Endothelial cell of umbilical vein (primary cell): ENCODE results near the gene GGACT. TPM values are rescaled to one million over a fixed set of nuclear protein-coding genes. Genes with fewer than 3 reads are reported as not detected.

Experiments
- BruUV-seq: library from RNA; stranded (reverse); fragments of 400-500 nt; replicated peaks from 2 replicates; lab custom pipeline; 2021; lab: Mats Ljungman, UMichigan
- CTCF ChIA-PET: fragments of 300-600, 350-600 bp; sonication (Branson Sonifier 250); formaldehyde crosslinking; loops from one replicate; lab custom pipeline; 2021; ENCODE audit warnings: antibody characterized with exemption, inconsistent platforms; lab: Charles Lee
- POLR2A ChIA-PET: fragments of 300-600, 350-600 bp; sonication (Branson Sonifier 250); formaldehyde crosslinking; loops from one replicate; lab custom pipeline; 2021; ENCODE audit warnings: antibody characterized with exemption, inconsistent platforms; lab: Charles Lee
- DNase-seq: peaks from one replicate; pipeline ENCODE4 v3.0.0-alpha.2; 2011; ENCODE audit warnings: low read depth, low spot score
- FAIRE-seq: peaks from 2 replicates; lab custom pipeline; 2011; peaks lifted over from hg19 to GRCh38; lab: Jason Lieb, UNC
- H2AFZ ChIP-seq: 2 replicates; pipeline ENCODE4 v1.6.0; 2012; ENCODE audit warnings: low read depth, low read length, control low read depth, inconsistent platforms
- H3K27ac ChIP-seq: 2 replicates; pipeline ENCODE4 v1.5.1; 2011; ENCODE audit warnings: low read depth, mild to moderate bottlenecking, control low read depth, low read length, moderate library complexity; ENCODE audit not compliant: insufficient read depth
- H3K27me3 ChIP-seq, 2 experiments: 2 replicates each; pipeline versions ENCODE4 v1.6.0 to v1.6.1; 2011; ENCODE audit warnings: low read length in 2 of 2, mixed read lengths in 1 of 2; ENCODE audit not compliant: control insufficient read depth in 2 of 2, insufficient read depth in 2 of 2
- H3K36me3 ChIP-seq, 2 experiments: 2 replicates in 1 of 2; 3 replicates in 1 of 2; pipeline ENCODE4 v1.5.1; 2011; ENCODE audit warnings: low read length in 2 of 2, mild to moderate bottlenecking in 1 of 2, moderate library complexity in 1 of 2; ENCODE audit not compliant: control insufficient read depth in 2 of 2, insufficient read depth in 2 of 2; ENCODE audit errors: extremely low read depth in 1 of 2
- H3K4me1 ChIP-seq: 3 replicates; pipeline ENCODE4 v1.5.1; 2011; ENCODE audit warnings: mild to moderate bottlenecking, low read length; ENCODE audit not compliant: control insufficient read depth, insufficient read depth; ENCODE audit errors: extremely low read depth
- H3K4me2 ChIP-seq: 2 replicates; pipeline ENCODE4 v1.6.1; 2011; ENCODE audit warnings: low read length, control low read depth, mixed read lengths; ENCODE audit not compliant: insufficient read depth
- H3K4me3 ChIP-seq, 3 experiments: fragments of 200-600 bp in 1 of 3; sonication (generic), shearing (Covaris generic) in 1 of 3; replicated peaks in 1 of 3; 2 replicates each; pipeline ENCODE4 v1.5.1; 2011 to 2016; ENCODE audit warnings: control low read depth in 3 of 3, low read length in 3 of 3, mild to moderate bottlenecking in 2 of 3, inconsistent platforms in 1 of 3, low read depth in 1 of 3, moderate library complexity in 1 of 3; ENCODE audit not compliant: insufficient read depth in 1 of 3
- H3K79me2 ChIP-seq: 2 replicates; pipeline ENCODE4 v1.6.0; 2012; ENCODE audit warnings: low read length, inconsistent platforms; ENCODE audit not compliant: control insufficient read depth, insufficient read depth
- H3K9ac ChIP-seq: replicated peaks from 2 replicates; pipeline ENCODE3; 2011; ENCODE audit warnings: low read length, control low read depth; ENCODE audit not compliant: insufficient read depth; ENCODE audit errors: extremely low read depth
- H3K9me1 ChIP-seq: replicated peaks from 3 replicates; pipeline ENCODE4 v1.6.0; 2011; ENCODE audit warnings: mild to moderate bottlenecking, low read length; ENCODE audit not compliant: control insufficient read depth, insufficient read depth; ENCODE audit errors: extremely low read depth
- H3K9me3 ChIP-seq: replicated peaks from 2 replicates; pipeline ENCODE4 v1.5.1; 2012; ENCODE audit warnings: low read length, inconsistent platforms; ENCODE audit not compliant: control insufficient read depth, insufficient read depth
- H4K20me1 ChIP-seq: replicated peaks from 2 replicates; pipeline ENCODE3; 2011; ENCODE audit warnings: mild to moderate bottlenecking, low read length; ENCODE audit not compliant: control insufficient read depth, insufficient read depth; ENCODE audit errors: extremely low read depth
- CTCF ChIP-seq, 2 donors: IDR thresholded peaks; 1 replicate in 1 of 2; 2 replicates in 1 of 2; pipeline ENCODE4 v1.5.1; 2011; ENCODE audit warnings: low read length in 2 of 2, mild to moderate bottlenecking in 2 of 2, moderate library complexity in 2 of 2, control low read depth in 1 of 2, inconsistent platforms in 1 of 2, low read depth in 1 of 2; ENCODE audit not compliant: insufficient read depth in 1 of 2; ENCODE audit errors: extremely low read depth in 1 of 2
- EZH2 ChIP-seq: IDR thresholded peaks from 2 replicates; pipeline ENCODE4 v1.6.1; 2012; ENCODE audit warnings: borderline replicate concordance, low read depth, mild to moderate bottlenecking, moderate library complexity, low read length, inconsistent platforms; ENCODE audit not compliant: severe bottlenecking
- FOS ChIP-seq: IDR thresholded peaks from 2 replicates; pipeline ENCODE4 v1.6.1; 2011; ENCODE audit warnings: mild to moderate bottlenecking, low read length, moderate library complexity, borderline replicate concordance; ENCODE audit not compliant: insufficient read depth
- GATA2 ChIP-seq: IDR thresholded peaks from 2 replicates; pipeline ENCODE4 v1.7.0; 2011; ENCODE audit warnings: low read depth, mild to moderate bottlenecking, moderate library complexity, mixed read lengths, low read length; ENCODE audit not compliant: insufficient read length, insufficient read depth
- JUN ChIP-seq: IDR thresholded peaks from 2 replicates; pipeline ENCODE4 v1.6.1; 2011; ENCODE audit warnings: borderline replicate concordance, low read depth; ENCODE audit not compliant: insufficient read length, insufficient read depth
- MAX ChIP-seq: IDR thresholded peaks from 2 replicates; pipeline ENCODE4 v1.6.1; 2011; ENCODE audit not compliant: insufficient read depth, insufficient read length
- MYC ChIP-seq: IDR thresholded peaks from one replicate; pipeline ENCODE4 v1.6.1; 2011; ENCODE audit warnings: mild to moderate bottlenecking, low read depth, low read length
- POLR2A ChIP-seq: IDR thresholded peaks from 2 replicates; pipeline ENCODE4 v1.6.1; 2012; ENCODE audit warnings: low read depth, mild to moderate bottlenecking, control low read depth, low read length
- POLR2AphosphoS5 ChIP-seq: IDR thresholded peaks from 2 replicates; pipeline ENCODE4 v1.6.1; 2012; ENCODE audit warnings: low read depth, mild to moderate bottlenecking, control low read depth, low read length, moderate library complexity; ENCODE audit not compliant: insufficient read depth
- dilution Hi-C: fragments of 300-500 bp; cut with MboI; formaldehyde crosslinking; loops from one replicate; pipeline ENCODE4 v1.15.0; 2019; ENCODE audit warnings: low sequenced_read_pairs; ENCODE audit not compliant: extremely low pct_ligation_motif_present
- intact Hi-C: fragments of 100-400 bp; cut with micrococcal nuclease; formaldehyde crosslinking; loops from one replicate; pipeline ENCODE4 v1.10.0; 2022
- polyA plus RNA-seq, 4 experiments: library from polyadenylated mRNA; depleted of rRNA in 3 of 4; stranded (reverse) in 3 of 4; unstranded in 1 of 4; fragments of >200 nt; gene quantifications; 2 replicates each; pipeline versions ENCODE4 v1.2.1 to v1.2.3, GENCODE V29; 2011 to 2012; ENCODE audit warnings: missing spikeins in 1 of 4
- total RNA-seq: library from RNA; stranded (reverse); gene quantifications from 2 replicates; pipeline ENCODE4 v1.2.3, GENCODE V29; 2021

Gene GGACT
- total and polyA plus RNA-seq, 2 donors (not counting 3 experiments of a cell fraction or from before 2014, with no cell fraction given) = 2.5 to 6.5 TPM

- Histone ChIP-seq H4K20me1 (no peaks in the 10 kb centered on the region), H3K9me3 (no peaks in the 10 kb centered on the region), H3K4me3 (no peak overlapping the region), H3K9ac (no peak overlapping the region), H3K4me1 (peaks cover 6% of the 10 kb centered on the region), H3K36me3 (no peaks in the 10 kb centered on the region), H2AFZ (no peak overlapping the region), H3K27me3 (no peaks in the 10 kb centered on the region), H3K9me1 (no peaks in the 10 kb centered on the region), H3K27ac (no peak overlapping the region), H3K4me2 (no peak overlapping the region), H3K79me2 (no peaks in the 10 kb centered on the region)
- intact Hi-C loops = no loop called here
- dilution Hi-C loops = no loop called here
- no peak for TF ChIP-seq POLR2A
- TF ChIP-seq POLR2AphosphoS5 = no peak
- TF ChIP-seq EZH2 = no peak
- no peak for TF ChIP-seq GATA2
- TF ChIP-seq CTCF (IDR thresholded peaks at IDR 0.05; ENCODE audit: extremely low read depth in 1 of 2, insufficient read depth in 1 of 2, low read depth in 1 of 2, low read length in 2 of 2) = no peak
- TF ChIP-seq MAX = no peak
- no peak for TF ChIP-seq JUN
- no peak for TF ChIP-seq MYC
- TF ChIP-seq FOS = no peak
- DNase-seq (no peak), FAIRE-seq (no peak)
- CTCF ChIA-PET = interaction anchor here (2.0 kb wide), 1 partner anchor 24 kb away, joined by 6 read pairs; no protein-coding TSS in a partner anchor
- BruUV-seq = no TSS peak
- POLR2A ChIA-PET = no interaction called here
Observed at GRCh38 chr13:100549316-100549715, 39.3 kb downstream of the GGACT start.
